GM18520 (cell line): ENCODE measurements around the gene PIAS2.
"Not testable (repeated sequence)": the region's sequence is repeated elsewhere in the genome, so short reads cannot be mapped to it uniquely, and the experiment has no call there.

Experiments
- ATAC-seq: cut with Tn5 transposase; IDR thresholded peaks from one replicate; pipeline ENCODE4 v1.9.1; 2021; ENCODE audit not compliant: unreplicated experiment

PIAS2 gene

DNA sequence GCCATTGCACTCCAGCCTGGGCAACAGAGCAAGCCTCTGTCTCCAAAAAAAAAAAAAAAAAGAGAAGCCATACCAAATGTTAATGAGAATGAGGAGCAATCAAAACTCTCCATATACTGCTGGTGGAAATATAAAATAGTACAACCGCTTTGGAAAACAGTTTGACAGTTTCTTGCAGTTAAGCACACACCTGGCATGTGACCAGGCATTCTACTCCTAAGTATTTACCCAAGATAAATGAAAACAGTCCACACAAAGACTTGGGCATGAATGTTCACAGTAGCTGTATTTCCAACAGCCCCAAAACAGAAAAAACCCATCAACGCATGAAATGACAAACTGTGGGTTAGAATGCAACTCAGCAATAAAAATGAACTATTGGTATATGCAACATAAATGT lies 84.5 kb downstream of the PIAS2 start:
- no peak for ATAC-seq

DNA sequence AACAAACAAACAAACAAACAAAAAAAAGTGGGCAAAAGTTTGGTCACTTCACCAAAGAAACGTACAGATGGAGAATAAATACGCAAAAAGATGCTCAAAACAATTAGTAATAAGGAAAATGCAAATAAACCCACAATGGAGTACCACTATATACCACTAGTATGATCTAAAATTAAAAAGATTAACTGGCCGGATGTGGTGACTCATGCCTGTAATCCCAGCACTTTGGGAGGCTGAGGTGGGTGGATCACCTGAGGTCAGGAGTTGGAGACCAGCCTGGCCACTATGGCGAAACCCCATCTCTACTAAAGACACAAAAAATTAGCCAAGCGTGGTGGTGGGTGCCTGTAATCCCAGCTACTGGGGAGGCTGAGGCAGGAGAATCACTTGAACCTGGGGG lies 84.9 kb downstream of the PIAS2 start:
- not testable (repeated sequence) for ATAC-seq

DNA sequence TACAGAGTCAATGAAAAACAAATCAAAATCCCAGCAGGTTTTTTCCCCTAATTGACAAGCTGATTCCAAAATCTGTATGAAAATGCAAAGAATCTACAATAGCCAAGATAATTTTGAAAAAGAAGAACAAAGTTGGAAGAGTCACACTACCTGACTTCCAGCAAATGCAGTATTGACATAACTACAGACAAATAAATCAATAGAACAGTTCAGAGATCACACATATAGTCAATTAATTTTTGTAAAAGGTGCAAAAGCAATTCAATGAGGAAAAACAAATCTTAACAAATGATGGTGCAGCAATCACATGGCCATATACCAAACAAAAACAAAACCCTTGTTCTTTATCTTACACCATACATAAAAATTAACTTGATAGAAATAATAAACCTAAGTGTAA lies 85.9 kb downstream of the PIAS2 start:
- ATAC-seq, result no peak

DNA sequence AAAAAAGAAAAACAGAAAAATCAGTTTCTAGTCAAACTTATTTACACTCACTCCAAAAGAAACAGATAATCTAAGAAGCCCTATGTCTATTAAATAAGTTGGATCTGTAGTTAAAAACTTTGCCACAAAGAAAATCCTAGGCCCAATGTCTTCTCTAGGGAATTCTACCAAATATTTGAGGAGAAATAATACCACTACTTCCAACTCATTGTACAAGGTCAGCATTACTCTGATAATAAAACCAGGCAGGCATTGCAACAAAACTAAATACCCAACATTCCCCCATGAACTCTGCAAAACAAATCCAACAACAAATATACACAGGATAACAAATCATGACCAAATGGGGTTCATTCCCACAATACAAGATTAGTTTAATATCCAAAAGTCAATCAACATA lies 86.7 kb downstream of the PIAS2 start:
- ATAC-seq, result no peak

DNA sequence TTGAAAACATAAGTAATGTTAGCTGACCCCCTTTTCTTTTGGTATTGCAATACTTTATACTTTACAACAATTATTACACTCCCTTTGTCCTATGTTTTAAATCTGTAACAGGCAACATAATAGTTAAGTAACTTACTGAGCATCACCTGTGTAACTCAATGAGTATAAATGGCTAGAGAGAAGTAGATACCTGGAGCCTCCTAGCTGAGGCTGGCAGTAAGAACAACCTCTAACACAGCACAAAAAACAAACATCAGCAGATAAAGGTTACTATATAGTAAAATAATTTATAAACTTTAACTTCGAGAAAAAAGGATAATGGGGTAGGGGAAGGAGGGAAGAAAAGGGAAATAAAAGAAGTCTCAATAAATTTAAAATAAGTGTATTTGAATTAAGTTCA lies 87.4 kb downstream of the PIAS2 start:
- ATAC-seq, result no peak

DNA sequence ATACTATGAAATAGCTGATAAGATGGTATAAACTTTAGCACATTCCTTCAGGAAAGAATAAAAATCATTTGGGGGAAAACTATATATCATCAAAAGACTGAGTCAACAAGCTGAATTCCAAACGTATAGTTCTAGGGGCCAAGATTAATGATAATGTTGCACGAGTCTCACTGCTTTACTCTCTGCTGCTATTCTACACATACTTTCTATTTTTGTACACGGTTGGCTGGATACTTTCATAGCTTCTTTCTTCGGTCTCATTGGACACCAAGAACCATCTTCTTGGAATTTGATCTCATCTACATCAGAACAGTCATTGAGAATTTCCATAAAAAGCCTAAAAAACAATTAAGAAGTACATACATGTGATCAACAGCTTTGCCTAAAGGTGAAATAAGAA lies 87.8 kb downstream of the PIAS2 start:
- ATAC-seq, result no peak

DNA sequence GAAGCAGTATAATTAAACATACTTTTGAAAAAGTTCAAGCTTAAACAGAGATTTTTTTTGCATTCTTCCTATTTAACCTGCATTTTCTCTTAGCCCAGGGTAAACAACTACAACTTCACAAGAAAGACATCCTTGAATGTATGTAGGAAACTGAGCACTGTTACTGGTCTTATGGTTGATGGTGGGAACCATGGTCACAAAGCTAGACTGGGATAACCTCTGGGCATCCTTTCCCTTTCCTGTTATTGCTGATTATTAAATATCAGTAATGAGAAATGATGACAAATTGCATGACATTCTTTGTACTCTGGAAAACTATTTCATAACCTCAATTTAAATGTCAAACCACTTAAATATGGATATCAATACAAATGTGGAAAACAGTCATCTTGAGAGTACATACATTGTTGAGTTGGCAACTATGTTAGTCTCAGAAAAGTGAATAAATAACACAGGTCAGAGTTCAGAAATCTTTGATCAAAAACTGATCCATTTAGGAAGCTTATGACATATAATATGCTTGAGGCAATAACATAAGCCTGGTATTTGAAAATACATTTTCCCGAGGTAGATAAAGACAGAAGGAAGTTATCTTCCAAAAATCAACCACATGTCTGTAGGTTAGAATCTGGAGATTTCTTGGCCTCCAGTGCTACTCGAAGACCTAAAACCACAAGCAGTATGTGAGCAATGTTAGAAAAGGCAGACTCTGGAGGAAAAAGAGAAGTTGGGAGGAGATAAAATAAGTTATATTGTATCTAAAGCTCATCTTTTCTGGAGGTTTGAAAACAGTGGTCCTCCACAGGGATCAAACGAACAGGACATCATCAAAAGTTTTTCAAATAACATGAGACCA lies 95.2 kb downstream of the PIAS2 start:
- no peak for ATAC-seq

DNA sequence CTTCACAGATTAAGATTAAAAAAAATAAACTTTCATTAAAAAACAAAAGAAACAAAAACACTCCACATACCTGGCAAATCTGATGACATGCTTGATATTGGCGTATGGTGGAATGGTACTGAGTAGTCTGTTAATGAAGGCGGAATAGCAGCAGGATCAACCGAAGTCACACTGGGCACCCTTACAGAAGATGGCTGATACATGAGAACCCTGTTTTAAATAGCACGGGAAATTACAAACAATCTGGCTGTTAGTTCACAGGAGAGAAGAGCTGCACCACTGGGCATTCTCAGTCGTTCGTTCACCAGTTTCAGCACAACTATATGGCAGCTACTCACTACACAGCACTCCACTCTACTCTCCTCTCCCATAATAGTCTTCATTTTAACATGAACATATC lies 96.4 kb downstream of the PIAS2 start:
- no peak for ATAC-seq

DNA sequence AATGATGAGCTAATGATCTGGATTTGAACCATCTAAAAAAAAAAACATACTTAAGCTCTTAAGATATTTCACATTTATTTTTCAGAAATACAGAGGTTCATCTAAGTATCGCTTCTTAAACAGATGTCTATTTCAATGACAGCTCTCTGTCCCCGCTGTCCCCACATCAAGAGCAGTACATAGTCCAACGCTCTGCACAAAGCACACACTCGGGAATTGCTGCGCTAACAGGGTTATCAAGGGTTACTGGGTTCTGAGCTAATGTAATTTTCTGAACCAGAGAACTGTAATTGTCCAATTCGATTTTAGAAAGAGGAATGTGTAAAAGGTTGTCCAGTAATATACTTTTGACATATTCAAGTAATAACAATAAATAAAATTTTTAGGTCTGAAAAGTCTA lies 101.6 kb downstream of the PIAS2 start:
- ATAC-seq, result no peak

DNA sequence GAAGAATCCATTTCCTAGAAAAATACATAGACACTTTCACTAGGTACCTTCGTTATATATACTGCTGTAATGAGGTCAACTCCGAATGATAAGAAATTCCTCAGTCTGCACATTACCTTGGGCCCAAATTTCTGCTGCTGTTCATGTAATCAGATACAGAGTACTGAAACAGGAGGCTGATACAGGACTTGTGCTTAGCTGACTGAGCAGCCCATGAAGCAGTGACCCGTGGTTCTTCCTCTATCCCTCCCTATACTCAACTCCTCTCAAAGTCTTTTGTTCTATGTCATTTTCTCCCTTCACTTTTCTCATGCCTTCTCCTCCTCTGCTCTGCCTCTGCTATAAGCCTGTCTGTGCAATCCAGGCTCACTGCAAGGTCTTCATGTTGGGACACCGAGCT lies 102.9 kb downstream of the PIAS2 start:
- ATAC-seq, result no peak

DNA sequence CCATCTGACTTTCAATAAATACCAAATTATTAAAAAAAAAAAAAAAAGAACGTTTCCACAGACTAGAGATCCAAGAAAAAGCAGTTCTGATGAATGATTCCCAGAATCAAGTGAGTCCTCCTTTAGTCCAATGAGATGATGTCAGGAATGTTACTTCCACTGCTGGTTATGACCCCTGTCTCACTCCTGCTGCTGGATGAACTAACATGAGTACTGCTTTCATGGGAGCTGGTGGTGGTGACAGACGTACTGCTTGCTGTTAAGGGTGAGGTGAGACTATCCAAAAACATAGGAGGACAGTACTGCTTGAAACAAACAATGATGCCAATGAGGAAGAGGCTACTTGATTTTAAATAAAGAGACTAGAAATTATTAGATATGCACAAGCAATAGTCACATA lies 105.0 kb downstream of the PIAS2 start:
- no peak for ATAC-seq

DNA sequence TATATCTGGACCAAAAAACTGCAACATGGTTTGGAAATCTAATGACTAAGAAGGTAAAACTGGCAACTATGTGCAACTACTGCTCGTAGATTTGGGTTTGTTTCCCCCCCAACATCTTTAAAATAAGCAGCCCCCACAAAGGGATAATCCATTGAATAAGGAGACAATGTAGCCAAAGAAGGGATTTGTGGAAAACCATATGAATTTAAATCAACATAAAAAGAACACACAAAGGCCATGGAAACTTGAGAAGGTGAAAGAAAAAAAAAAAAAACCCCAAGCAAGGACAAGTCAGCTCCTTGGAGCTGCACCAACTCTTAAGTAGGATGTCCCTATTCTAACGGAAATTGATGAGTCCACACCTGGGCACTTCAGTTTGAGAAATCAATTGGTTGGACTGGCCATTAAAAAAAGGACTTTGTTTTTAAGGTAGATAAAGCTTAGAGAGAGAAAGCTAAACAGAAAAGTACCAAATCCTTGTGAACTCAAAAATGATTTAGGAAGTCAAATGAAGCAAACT lies 106.8 kb downstream of the PIAS2 start:
- no peak for ATAC-seq

DNA sequence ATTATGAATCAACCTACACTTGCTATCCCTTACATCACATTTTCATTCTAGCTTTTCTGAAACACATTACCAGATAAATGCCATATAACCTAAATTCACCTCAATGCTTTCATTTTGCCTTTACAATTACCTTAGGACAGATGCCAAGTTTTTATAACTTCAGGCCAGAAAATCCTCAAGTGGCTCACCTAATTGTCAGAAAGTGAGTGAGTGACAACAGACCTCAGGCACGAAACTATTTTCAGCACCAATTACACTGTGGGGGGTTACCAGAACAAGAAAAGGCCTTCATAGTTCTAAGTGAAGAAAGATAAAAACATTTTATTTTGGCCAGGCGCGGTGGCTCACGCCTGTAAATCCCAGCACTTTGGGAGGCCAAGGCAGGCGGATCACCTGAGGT lies 108.2 kb downstream of the PIAS2 start:
- ATAC-seq, result no peak

DNA sequence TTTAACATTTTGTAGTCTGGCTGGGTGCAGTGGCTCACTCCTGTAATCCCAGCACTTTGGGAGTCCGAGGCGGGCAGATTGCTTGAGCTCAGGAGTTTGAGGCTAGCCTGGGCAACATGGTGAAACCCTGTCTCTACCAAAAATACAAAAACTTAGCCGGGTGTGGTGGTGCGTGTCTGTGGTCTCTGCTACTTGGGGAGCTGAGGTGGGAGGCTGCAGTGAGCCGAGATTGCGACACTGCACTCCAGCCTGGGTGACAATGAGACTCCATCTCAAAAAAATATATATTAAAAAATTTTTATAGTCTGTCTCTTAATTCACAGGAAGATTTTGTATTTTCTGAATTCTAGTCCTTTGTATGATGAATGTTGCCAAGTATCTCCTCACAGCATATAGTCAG lies 121.4 kb downstream of the PIAS2 start:
- not testable (repeated sequence) for ATAC-seq

DNA sequence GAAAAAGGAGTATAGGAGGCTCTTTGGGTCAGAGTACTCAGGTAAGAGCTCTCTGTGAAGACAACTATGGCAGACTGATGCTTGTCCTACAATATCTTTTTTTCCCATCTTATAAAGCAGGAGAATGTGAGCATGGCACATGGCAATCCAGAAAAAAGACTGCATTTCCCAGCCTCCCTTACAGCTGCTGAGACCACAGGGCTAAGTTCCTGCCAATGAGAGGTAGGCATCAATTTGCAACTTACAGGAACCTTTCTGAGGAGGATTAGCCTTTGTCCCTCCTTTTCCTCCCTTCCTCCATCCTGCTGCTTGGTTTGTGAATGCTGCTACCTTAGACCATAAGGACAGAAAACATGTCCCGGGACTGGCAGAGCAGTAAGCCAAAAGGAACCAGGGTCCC lies 122.7 kb downstream of the PIAS2 start:
- no peak for ATAC-seq

DNA sequence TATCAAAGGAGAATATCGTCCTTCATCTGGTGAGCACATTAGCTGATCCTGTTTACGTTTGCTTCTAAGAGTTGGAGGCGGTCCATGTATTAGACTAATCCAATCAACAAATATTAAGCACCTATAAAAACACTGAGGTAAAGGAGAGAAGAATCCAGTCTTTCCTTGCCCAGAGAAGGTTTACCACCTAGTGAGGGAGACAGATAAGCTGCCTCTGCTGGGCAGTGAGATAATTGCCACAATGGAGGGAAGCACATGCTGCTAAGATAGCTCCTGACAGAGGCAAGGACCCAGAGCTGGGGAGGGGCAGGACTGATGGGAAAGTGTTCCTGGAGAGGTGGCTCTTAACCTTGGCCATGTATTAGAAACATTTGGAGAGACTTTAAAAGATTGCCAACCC lies 123.7 kb downstream of the PIAS2 start:
- no peak for ATAC-seq

DNA sequence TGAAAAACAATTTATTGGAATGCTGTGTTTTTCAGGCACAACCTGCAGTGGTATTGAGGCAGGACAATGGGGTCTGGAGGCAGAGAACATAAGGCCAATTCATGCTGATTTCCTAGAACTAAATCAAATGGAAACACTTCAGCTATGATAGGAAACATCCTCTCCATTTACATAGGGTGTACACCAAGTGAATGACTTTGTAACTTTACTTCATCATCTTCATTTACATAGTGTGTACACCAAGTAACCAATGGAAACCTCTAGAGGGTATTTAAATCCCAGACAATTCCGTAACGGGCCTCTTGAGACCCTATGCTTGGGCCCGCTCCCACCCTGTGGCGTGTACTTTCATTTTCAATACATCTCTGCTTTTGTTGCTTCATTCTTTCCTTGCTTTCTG lies 128.2 kb downstream of the PIAS2 start:
- ATAC-seq, result no peak

DNA sequence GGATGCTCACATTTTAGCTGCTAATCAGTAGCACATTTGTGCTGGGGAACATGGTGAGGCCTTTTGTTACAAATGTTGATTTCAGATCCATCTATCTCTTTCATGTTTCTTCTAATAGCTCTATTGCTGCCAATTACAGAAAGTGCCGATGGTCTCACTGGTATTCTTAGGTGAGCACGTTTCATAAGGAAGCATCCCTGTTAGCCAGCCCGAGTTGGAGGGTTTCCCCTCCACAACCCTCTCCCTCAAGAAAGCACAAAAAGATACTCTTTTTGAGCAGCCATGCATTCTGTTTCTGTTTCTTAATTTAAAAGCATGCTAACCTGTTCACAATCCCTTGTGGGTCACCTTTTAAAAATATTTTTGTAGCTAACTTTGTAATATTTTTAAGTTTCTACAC lies 129.6 kb downstream of the PIAS2 start:
- ATAC-seq, result no peak

DNA sequence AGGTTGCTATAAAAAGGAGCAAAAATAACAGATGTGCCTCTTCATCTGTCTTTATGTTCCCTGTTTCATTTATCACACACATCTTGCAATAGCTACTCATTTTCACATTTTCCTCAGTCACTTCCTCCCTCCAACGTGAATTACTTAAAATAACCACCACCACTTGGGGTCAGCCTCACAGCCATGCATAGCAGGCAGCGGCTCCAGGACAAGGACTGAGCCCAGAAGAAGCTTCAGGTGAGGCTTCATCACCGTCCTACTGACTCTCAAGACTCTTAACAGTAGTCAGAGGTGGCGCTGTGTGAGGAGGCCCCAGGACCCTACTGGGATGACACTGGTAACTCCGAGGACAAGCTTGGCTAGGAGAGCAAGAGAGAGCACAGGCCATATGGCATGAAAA lies 144.9 kb downstream of the PIAS2 start:
- no peak for ATAC-seq

DNA sequence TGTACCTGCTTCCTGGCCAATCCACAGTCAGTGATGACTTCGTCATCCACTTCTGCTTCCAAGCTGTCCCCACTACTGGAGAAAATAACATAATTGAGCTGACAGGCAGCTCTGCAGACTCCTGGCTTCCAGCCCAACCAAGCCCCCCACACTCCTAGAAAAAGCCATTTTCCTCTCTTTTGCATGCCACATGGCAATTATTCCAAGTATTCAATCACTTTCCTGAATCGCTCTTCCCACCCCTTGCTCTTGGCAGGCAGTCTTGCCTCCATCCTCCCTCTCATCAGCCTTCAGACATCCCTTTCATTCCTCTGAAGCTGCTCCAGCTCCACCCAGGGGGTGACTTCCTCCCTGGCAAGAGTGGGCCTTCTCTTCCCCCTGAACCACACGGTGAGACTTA lies 146.2 kb downstream of the PIAS2 start:
- no peak for ATAC-seq

DNA sequence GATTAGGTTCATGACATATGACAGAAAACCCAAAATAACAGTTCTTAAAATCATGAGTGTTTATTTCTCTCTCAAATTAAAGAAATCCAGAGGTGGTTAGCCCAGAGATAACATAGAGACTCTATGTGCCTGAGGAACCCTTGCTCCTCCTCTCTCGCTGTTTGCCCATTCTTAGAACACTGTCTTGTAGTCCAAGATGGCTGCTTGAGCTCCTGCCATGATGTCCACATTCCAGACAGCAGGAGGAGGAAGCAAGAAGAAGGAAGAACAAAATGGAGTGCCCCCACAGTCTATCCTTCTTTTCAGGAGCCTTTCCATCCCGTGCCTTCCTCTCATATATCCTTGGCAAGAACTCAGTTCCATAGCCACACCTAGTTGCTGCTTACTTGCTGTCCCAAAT lies 146.6 kb downstream of the PIAS2 start:
- no peak for ATAC-seq

DNA sequence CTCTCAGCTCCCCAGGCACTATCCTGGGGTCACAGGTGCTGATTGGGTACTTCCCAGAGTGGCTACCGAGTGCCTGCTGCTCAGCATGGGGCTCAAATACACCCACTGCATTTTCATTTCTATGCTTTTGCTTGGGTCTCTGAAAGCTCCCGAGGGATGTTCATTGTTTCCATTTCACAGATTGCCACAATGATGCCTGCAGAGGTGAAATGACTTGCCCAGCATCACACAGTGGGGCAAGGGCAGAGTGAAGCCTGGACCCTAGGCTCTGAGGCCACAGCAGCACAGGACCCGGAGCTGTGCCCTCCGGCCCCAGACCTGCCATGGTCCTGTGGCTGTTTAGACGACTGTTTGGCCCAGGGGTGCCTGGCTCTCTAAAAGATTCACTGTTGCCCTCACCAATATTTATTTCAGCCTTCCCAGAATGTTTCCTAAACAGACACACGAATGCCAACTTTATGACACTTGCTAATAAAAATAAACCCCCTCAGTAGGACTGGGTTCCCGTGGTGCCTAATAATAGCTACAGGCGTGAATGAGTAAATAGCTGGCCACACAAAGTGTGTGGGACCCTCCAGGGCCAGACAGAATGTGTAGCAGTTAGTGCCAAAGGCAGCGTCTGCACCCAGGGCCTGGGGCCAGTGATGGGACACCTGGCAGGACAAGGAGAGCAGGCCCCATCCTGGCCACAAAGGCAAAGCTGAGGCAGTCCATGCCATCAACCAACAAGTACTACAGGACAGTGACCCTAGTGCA lies 149.0 kb downstream of the PIAS2 start:
- ATAC-seq, result no peak
